Ascending aorta (tissue), 2 donors: Measurements from ENCODE around the gene EFHB. TPM values are rescaled to one million over a fixed set of nuclear protein-coding genes. Genes with fewer than 3 reads are reported as not detected.

ENCODE experiments used
- DNase-seq, 2 donors: peaks; one replicate each; pipeline ENCODE4 v3.0.0-alpha.2; 2019; ENCODE audit warnings: low spot score in 2 of 2
- H3K27ac ChIP-seq, 2 donors: fragments of 200-600 bp; sonication (generic); one replicate each; pipeline ENCODE4 v1.5.1; 2016 to 2017; ENCODE audit warnings: mild to moderate bottlenecking in 1 of 2
- H3K27me3 ChIP-seq: fragments of 200-600 bp; sonication (generic); one replicate; pipeline ENCODE4 v1.5.1; 2017
- H3K36me3 ChIP-seq, 2 donors: fragments of 200-600 bp; sonication (generic); one replicate each; pipeline ENCODE4 v1.5.1; 2016
- H3K4me1 ChIP-seq, 2 donors: fragments of 200-600 bp; sonication (generic); one replicate each; pipeline ENCODE4 v1.5.1; 2016 to 2017; ENCODE audit warnings: mild to moderate bottlenecking in 1 of 2
- H3K4me3 ChIP-seq, 2 donors: fragments of 200-600 bp; sonication (generic); one replicate each; pipeline ENCODE4 v1.5.1; 2016 to 2017; ENCODE audit warnings: mild to moderate bottlenecking in 1 of 2
- H3K9me3 ChIP-seq, 2 donors: fragments of 200-600 bp; sonication (generic); one replicate each; pipeline ENCODE4 v1.5.1; 2016
- CTCF ChIP-seq, 3 experiments: fragments of 200-600 bp in 2 of 3; fragments of 450-650 bp in 1 of 3; sonication (generic) in 2 of 3; IDR thresholded peaks; one replicate each; pipeline ENCODE4 v1.5.1; 2016 to 2019; ENCODE audit warnings: antibody characterized with exemption in 3 of 3, mild to moderate bottlenecking in 1 of 3, moderate library complexity in 1 of 3
- intact Hi-C: fragments of 100-400 bp; cut with DNase I; formaldehyde crosslinking; loops from one replicate; pipeline ENCODE4 v1.15.1; 2023
- total RNA-seq: library from RNA; depleted of rRNA; stranded (reverse); fragments of >200 nt; gene quantifications from one replicate; pipeline ENCODE4 v1.1.0, GENCODE V29; 2016

Gene EFHB
- total RNA-seq = not detected

- H3K4me3 ChIP-seq = no peak within 1 kb of the TSS
- no peak for DNase-seq
- intact Hi-C loops = no loop called here
- TF ChIP-seq CTCF (IDR thresholded peaks at IDR 0.05) = no peak
- H3K9me3 ChIP-seq = no peaks in the 10 kb centered on the region
- H3K27ac ChIP-seq = no peak within 1 kb of the TSS
- peaks cover 4% of the 10 kb centered on the region for H3K27me3 ChIP-seq
- no peaks in the 10 kb centered on the region for H3K36me3 ChIP-seq
- H3K4me1 ChIP-seq = no peaks in the 10 kb centered on the region
These were observed at the start of gene EFHB for GRCh38 chr3:19934098-19934566. Gene EFHB, minus strand, starts transcription at chr3:19934217. Its CDS starts 199 bp downstream, at chr3:19934018.

- Histone ChIP-seq H3K4me1 (no peaks in the 10 kb centered on the region), H3K27me3 (no peaks in the 10 kb centered on the region), H3K4me3 (no peak overlapping the region), H3K27ac (no peak overlapping the region), H3K9me3 (no peaks in the 10 kb centered on the region), H3K36me3 (peaks cover 24 to 31% of the 10 kb centered on the region in 2 donors)
- no peak for TF ChIP-seq CTCF (IDR thresholded peaks at IDR 0.05)
- DNase-seq = no peak
- intact Hi-C loops = no loop called here
These were observed 38.0 kb upstream of the EFHB start for GRCh38 chr3:19972054-19972453.

GRCh38 chr3:19970327-19970726, 36.3 kb upstream of the EFHB start:
- Histone ChIP-seq H3K4me3 (no peak overlapping the region), H3K27me3 (no peaks in the 10 kb centered on the region), H3K4me1 (no peaks in the 10 kb centered on the region), H3K9me3 (no peaks in the 10 kb centered on the region), H3K36me3 (peaks cover 9 to 16% of the 10 kb centered on the region in 2 donors), H3K27ac (no peak overlapping the region)
- no peak for TF ChIP-seq CTCF (IDR thresholded peaks at IDR 0.05)
- intact Hi-C loops = no loop called here
- DNase-seq = no peak

- intact Hi-C loops = no loop called here
- Histone ChIP-seq H3K27ac (no peak overlapping the region), H3K9me3 (no peaks in the 10 kb centered on the region), H3K4me1 (no peaks in the 10 kb centered on the region), H3K36me3 (peaks cover 0 to 3% of the 10 kb centered on the region in 2 donors), H3K4me3 (no peak overlapping the region), H3K27me3 (no peaks in the 10 kb centered on the region)
- DNase-seq = no peak
- no peak for TF ChIP-seq CTCF (IDR thresholded peaks at IDR 0.05)
These were observed 33.8 kb upstream of the EFHB start for GRCh38 chr3:19967812-19968211.

- no peak overlapping the region for H3K27ac ChIP-seq
- H3K36me3 ChIP-seq = peaks cover 0 to 3% of the 10 kb centered on the region in 2 donors
- intact Hi-C loops = no loop called here
- no peak for DNase-seq
- H3K4me1 ChIP-seq = no peaks in the 10 kb centered on the region
- no peak for TF ChIP-seq CTCF (IDR thresholded peaks at IDR 0.05)
- H3K27me3 ChIP-seq = no peaks in the 10 kb centered on the region
- no peaks in the 10 kb centered on the region for H3K9me3 ChIP-seq
- H3K4me3 ChIP-seq = no peak overlapping the region
These were observed 33.2 kb upstream of the EFHB start for GRCh38 chr3:19967208-19967607.

- no peaks in the 10 kb centered on the region for H3K9me3 ChIP-seq
- no peak for DNase-seq
- H3K27ac ChIP-seq = no peak overlapping the region
- no peaks in the 10 kb centered on the region for H3K27me3 ChIP-seq
- H3K4me3 ChIP-seq = no peak overlapping the region
- H3K36me3 ChIP-seq = peaks cover under 1 to 2% of the 10 kb centered on the region in 2 donors
- intact Hi-C loops = no loop called here
- no peaks in the 10 kb centered on the region for H3K4me1 ChIP-seq
- no peak for TF ChIP-seq CTCF (IDR thresholded peaks at IDR 0.05)
These were observed 27.9 kb upstream of the EFHB start for GRCh38 chr3:19961960-19962359.
